SU-DHL-6 (cell line): ENCODE measurements around the gene VWCE.
A peak's percentile ranks its signal among the peaks of the same experiment; 100 is the strongest.

ENCODE experiments used
- H2AFZ ChIP-seq: fragments of 200-600 bp; sonication (generic); 2 replicates; pipeline ENCODE4 v1.6.1; 2014; ENCODE audit warnings: low read depth, mild to moderate bottlenecking, moderate library complexity, mixed read lengths, antibody characterized with exemption, low read length; ENCODE audit not compliant: severe bottlenecking
- H3F3A ChIP-seq: fragments of 200-600 bp; shearing (Covaris generic); 2 replicates; pipeline ENCODE4 v1.6.0; 2016; ENCODE audit warnings: antibody characterized with exemption, mild to moderate bottlenecking; ENCODE audit not compliant: insufficient read depth
- H3K27ac ChIP-seq: fragments of 200-600 bp; sonication (generic); 2 replicates; pipeline ENCODE4 v1.5.1; 2016; ENCODE audit warnings: low read depth, mild to moderate bottlenecking, low read length, moderate library complexity, mixed read lengths
- H3K27me3 ChIP-seq: fragments of 200-600 bp; sonication (generic), shearing (Covaris generic); 2 replicates; pipeline ENCODE4 v1.6.0; 2014; ENCODE audit warnings: mild to moderate bottlenecking, low read length
- H3K36me3 ChIP-seq: fragments of 200-600 bp; sonication (generic); 2 replicates; pipeline ENCODE4 v1.6.1; 2014; ENCODE audit warnings: mild to moderate bottlenecking, low read length, mixed read lengths
- H3K4me2 ChIP-seq: fragments of 300-600, 200-600 bp; shearing (Covaris generic), sonication (generic); 2 replicates; pipeline ENCODE4 v1.6.0; 2014; ENCODE audit warnings: low read length, low read depth, mild to moderate bottlenecking; ENCODE audit not compliant: poor library complexity, severe bottlenecking
- H3K4me3 ChIP-seq: fragments of 200-600 bp; sonication (generic); 2 replicates; pipeline ENCODE4 v1.5.1; 2014; ENCODE audit warnings: antibody characterized with exemption, low read length, mild to moderate bottlenecking, mixed read lengths; ENCODE audit not compliant: insufficient read depth, poor library complexity, severe bottlenecking
- H3K79me2 ChIP-seq: fragments of 200-600 bp; sonication (generic); 2 replicates; pipeline ENCODE4 v1.6.1; 2014; ENCODE audit warnings: mild to moderate bottlenecking, low read length, moderate library complexity; ENCODE audit not compliant: insufficient read depth
- H3K9ac ChIP-seq: fragments of 200-600 bp; sonication (generic); 2 replicates; pipeline ENCODE4 v1.7.0; 2014; ENCODE audit warnings: mild to moderate bottlenecking, low read length
- H3K9me2 ChIP-seq: fragments of 200-600 bp; sonication (generic); replicated peaks from 2 replicates; pipeline ENCODE4 v1.6.1; 2014; ENCODE audit warnings: low read length; ENCODE audit not compliant: insufficient read depth
- H3K9me3 ChIP-seq: fragments of 200-600 bp; sonication (generic); 2 replicates; pipeline ENCODE4 v1.6.1; 2014; ENCODE audit warnings: low read length, mixed read lengths; ENCODE audit not compliant: insufficient read depth
- H4K20me1 ChIP-seq: fragments of 200-600 bp; sonication (generic); 2 replicates; pipeline ENCODE4 v1.6.1; 2014; ENCODE audit warnings: low read depth, mild to moderate bottlenecking, antibody characterized with exemption, low read length, moderate library complexity, mixed read lengths
- CTCF ChIP-seq: fragments of 200-600 bp; sonication (generic); IDR thresholded peaks from one replicate; pipeline ENCODE4 v1.5.1; 2017; ENCODE audit warnings: antibody characterized with exemption, mild to moderate bottlenecking, low read length, moderate library complexity; ENCODE audit not compliant: insufficient read depth, poor library complexity, severe bottlenecking
- EZH2phosphoT487 ChIP-seq: fragments of 200-600 bp; sonication (generic), shearing (Covaris generic); conservative IDR thresholded peaks from 2 replicates; pipeline ENCODE4 v1.6.1; 2018; ENCODE audit warnings: mild to moderate bottlenecking, antibody characterized with exemption, low read length, moderate library complexity, mixed read lengths

VWCE gene

DNA sequence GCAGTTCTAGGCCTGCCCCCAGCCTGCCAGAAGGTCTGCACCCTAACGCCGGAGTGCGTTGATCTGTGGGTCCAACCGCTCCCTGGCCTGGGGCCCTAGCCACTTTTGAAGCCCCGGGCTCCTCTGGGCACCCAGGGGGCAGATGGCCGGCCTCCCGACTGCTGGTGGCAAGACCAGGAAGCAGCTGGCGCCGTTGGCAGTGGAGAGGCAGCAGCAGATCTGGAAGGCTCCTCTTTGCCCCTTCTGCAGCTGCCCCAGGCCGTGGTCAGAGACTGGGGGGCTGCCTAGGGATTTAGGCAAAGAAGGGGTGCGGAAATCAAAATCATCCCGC lies 445 bp upstream of the VWCE start:
- Histone ChIP-seq H3K27me3 (no peaks in the 10 kb centered on the region), H3K9ac (peak overlapping the region; percentile 99), H3K27ac (peak overlapping the region; percentile 88), H4K20me1 (no peaks in the 10 kb centered on the region), H3K4me3 (peak overlapping the region; percentile 81), H2AFZ (peak overlapping the region; percentile 83), H3K9me2 (no peaks in the 10 kb centered on the region), H3K9me3 (no peaks in the 10 kb centered on the region), H3F3A (peaks cover 16% of the 10 kb centered on the region), H3K4me2 (peak overlapping the region; percentile 99), H3K36me3 (no peaks in the 10 kb centered on the region), H3K79me2 (peaks cover 34% of the 10 kb centered on the region)
- TF ChIP-seq CTCF, result no peak
- no peak for TF ChIP-seq EZH2phosphoT487

DNA sequence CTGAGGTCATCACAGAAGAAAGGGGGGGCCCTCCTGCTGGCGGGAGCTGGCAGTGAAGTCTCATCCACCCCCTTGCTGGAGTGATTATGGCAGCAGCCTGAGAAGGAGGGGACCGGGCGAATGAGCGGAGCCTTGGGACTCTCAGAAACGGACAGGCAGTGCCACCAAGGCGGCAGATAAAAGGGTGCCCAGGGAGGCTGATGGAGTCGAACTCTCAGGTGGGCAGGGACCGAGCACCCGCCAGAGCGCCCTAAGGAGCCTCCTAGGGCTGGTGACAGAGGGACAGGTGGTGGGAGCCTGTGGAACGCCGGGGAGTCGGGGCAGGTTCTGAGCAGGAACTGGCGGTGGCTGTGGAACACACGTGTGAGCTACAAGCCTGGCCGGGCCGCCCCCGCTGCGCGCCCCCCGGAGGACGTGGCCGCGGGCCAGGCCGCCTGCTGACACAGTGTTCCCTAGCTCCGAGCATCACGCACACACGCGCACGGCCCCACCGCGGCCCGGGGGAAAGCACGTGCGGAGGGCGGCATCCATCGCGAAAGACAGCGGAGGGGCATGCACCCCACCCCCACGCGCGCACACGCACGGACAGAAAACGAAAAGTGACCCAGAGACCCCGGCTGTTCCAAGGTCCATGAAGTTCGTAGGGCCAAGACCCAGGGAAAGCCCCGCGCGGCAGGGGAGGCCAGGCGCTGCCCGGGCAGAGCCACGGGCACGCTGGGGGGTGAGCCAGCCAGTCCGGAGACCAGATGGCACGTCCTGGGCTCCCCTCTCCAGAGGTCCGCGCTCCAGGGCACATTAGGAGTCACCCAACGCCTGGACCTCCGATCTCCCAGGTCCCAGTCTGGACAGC lies 1.0 kb downstream of the VWCE start:
- Histone ChIP-seq H3K36me3 (no peaks in the 10 kb centered on the region), H4K20me1 (no peaks in the 10 kb centered on the region), H2AFZ (peak overlapping the region; percentile 69)

DNA sequence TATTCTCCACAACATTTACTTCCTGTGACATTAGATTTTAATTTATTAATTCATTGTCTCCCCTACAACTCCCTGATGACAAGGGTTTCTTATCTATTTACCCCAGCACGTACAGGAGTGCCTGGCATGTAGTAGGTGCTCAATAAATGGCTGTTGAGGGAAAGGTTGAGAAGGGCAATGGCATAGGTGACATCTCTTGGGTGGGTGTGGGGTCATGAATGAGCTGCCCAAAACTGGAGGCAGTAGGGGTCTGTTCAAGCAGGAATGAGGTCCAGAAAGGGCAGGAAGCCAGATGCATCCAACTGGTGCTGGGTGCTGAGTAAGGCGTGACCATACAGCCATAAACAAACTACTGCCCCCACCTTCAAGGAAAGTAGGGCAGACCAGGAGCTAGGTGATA lies 2.8 kb downstream of the VWCE start:
- no peak overlapping the region for H3K4me3 ChIP-seq
- peak overlapping the region; percentile 21; the same call in 1 of the 2 replicates for H3K27ac ChIP-seq
- peaks cover 39% of the 10 kb centered on the region for H3K79me2 ChIP-seq
- H3F3A ChIP-seq, result peaks cover 12% of the 10 kb centered on the region
- no peaks in the 10 kb centered on the region for H3K36me3 ChIP-seq
- no peaks in the 10 kb centered on the region for H3K9me3 ChIP-seq
- no peaks in the 10 kb centered on the region for H3K9me2 ChIP-seq
- H3K4me2 ChIP-seq, result no peak overlapping the region
- H2AFZ ChIP-seq, result no peak overlapping the region
- H4K20me1 ChIP-seq, result no peaks in the 10 kb centered on the region
- no peak overlapping the region for H3K9ac ChIP-seq
- TF ChIP-seq EZH2phosphoT487, result no peak
- no peaks in the 10 kb centered on the region for H3K27me3 ChIP-seq

More for the DNA sequence above, 1.0 kb downstream of the VWCE start:
- TF ChIP-seq CTCF (no peak), EZH2phosphoT487 (no peak)
- H3K27me3 ChIP-seq, result no peaks in the 10 kb centered on the region
- peak overlapping the region; percentile 81 for H3K4me3 ChIP-seq
- no peaks in the 10 kb centered on the region for H3K9me3 ChIP-seq
- H3K9ac ChIP-seq, result peak overlapping the region; percentile 99
- peak overlapping the region; percentile 88 for H3K27ac ChIP-seq
- peaks cover 16% of the 10 kb centered on the region for H3F3A ChIP-seq
- H3K4me2 ChIP-seq, result peak overlapping the region; percentile 99
- H3K79me2 ChIP-seq, result peaks cover 39% of the 10 kb centered on the region
- H3K9me2 ChIP-seq, result no peaks in the 10 kb centered on the region

- Histone ChIP-seq H3K4me3 (no peak overlapping the region), H3K9me2 (no peaks in the 10 kb centered on the region), H4K20me1 (no peaks in the 10 kb centered on the region), H3K27me3 (no peaks in the 10 kb centered on the region), H3K4me2 (no peak overlapping the region), H3K9me3 (no peaks in the 10 kb centered on the region), H3K79me2 (peaks cover 39% of the 10 kb centered on the region), H3K27ac (no peak overlapping the region), H3F3A (peaks cover 9% of the 10 kb centered on the region), H2AFZ (no peak overlapping the region), H3K9ac (no peak overlapping the region), H3K36me3 (no peaks in the 10 kb centered on the region)
- TF ChIP-seq CTCF (peak; percentile 39), EZH2phosphoT487 (no peak)
Measured at GRCh38 chr11:61290905-61291690, 4.0 kb downstream of the VWCE start.
